ENCODE data around the gene PARP11.

The PARP11 gene

DNA sequence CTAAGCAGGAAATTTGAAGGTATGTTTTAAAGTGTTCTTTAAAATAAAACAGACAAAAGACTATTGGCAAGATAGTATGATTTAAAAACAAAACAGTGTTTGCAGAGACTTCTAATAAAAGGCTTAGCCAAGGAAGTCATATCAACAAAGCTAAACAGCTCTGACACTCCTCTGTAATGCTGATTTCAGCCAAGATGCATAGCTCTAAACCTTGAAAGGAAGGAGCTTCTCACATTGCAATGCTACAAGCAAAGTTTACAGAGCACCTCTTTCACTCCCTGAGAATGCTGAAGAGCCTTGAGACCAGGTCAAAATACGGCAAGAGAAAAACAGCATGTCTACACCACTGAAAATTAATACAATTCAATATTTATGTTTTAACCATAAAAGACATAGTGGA, 51.8 kb downstream of the PARP11 start:
- DNase-seq (ENCODE audit: low spot score) = no peak

DNA sequence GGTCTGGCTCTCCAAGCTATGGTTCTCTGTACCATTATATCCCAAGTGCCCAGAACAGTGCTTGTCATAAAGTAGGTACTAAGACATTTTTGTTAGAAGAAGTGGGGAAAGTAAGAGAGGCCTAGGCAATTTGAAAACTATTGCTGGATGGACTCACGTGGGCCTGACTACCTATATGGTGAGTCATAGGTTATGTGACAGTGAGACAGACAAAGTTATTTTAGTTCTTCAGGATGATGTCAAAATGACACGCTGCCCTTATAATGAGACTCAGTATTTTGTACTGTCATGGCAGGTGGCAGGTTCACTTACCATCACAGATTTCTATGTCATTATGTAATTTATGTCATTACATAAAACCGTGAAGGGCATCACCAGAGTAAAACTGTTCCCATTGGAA, 53.1 kb downstream of the PARP11 start:
- no peak for DNase-seq (ENCODE audit: low spot score)

- no peak for DNase-seq (ENCODE audit: low spot score)
Measured at GRCh38 chr12:3816266-3816665, 56.9 kb downstream of the PARP11 start.

- no peak for DNase-seq (ENCODE audit: low spot score)
Measured at GRCh38 chr12:3815094-3815766, 58.0 kb downstream of the PARP11 start.

DNA sequence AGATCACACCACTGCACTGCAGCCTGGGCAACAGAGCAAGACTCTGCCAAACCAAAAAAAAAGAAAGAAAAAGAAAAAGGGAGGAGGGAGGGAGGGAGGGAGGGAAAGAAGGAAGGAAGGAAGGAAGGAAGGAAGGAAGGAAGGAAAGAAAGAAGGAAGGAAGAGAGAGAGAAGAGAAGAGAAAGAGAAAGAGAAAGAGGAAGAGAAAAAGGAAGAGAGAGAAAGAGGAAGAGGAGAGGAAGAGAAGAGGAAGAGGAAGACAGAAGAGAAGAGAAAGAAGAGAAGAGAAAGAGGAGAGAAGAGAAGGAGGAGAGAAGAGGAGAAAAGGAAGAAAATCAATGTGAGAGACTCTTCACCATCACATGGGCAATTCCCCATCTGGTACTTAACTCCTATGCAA, 62.7 kb downstream of the PARP11 start:
- no peak for DNase-seq (ENCODE audit: low spot score)

GRCh38 chr12:3810016-3810370, 63.2 kb downstream of the PARP11 start:
- DNase-seq (ENCODE audit: low spot score) = no peak

DNA sequence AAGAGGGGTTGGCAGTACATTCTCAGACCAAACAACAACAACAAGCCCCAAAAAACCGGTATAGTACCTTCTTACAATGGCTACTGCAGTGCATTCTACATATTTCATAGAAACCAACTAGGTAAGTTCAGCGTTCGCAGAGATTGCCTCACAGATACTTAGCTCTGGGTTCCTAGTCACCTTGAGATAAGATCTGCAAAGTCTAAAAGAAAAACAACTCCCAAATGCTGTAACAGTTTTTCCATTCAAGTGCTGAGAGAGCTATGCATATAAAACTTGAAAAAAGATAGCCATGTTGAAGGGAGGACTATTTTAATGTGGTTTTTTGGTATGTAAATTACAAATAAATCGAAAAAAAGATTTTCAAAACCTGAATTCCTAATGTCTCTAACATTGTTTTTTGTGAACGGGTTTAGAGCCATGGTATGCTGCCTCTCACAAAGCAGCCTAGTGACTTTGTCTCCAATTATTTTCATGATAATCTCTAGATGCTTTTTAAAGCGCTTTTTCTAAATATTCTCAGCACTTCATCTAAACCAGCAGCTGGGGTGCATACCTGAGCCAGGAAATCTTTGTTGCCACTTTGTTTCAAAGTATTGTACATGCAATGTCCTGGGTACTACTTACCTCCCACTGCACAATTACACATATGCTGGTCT, 63.7 kb downstream of the PARP11 start:
- DNase-seq (ENCODE audit: low spot score) = no peak

GRCh38 chr12:3805077-3805476, 68.1 kb downstream of the PARP11 start:
- no peak for DNase-seq (ENCODE audit: low spot score)

GRCh38 chr12:3803865-3804472, 69.2 kb downstream of the PARP11 start:
- DNase-seq (ENCODE audit: low spot score) = peak; percentile 76

- DNase-seq (ENCODE audit: low spot score) = no peak
Measured at GRCh38 chr12:3802721-3803120, 70.5 kb downstream of the PARP11 start.

- DNase-seq (ENCODE audit: low spot score) = no peak
Measured at GRCh38 chr12:3797531-3798048, 75.6 kb downstream of the PARP11 start.

DNA sequence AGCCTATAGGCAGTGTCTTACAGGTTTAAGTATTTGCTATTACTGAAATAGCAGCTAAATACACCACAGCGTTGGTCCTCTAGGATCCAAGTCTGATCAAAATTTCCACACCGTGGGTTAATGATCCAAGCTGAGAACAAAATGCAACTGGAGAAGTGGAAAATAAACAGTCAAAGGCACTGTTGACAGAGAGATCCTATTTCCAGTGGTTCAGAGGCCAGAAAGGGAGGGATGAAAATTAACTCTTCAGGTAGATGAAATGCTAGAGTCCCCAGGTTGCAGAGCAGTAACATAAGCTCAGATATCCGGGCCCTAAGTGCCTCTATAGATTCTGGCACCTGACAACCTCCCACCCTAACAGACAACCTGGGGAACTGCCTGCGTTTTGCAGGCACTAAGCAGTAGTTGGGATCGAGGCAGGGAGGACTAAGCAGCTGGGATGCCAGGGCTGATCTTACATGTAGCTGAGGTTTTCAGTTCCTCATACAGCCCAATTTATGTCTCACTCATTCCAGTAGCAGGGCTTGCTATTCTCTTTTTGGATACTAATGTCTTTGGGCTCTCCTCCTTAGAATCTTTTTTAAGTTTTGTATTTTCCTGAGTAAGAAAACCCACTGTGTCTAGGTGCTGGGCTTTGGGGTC, 77.6 kb downstream of the PARP11 start:
- no peak for DNase-seq (ENCODE audit: low spot score)

DNA sequence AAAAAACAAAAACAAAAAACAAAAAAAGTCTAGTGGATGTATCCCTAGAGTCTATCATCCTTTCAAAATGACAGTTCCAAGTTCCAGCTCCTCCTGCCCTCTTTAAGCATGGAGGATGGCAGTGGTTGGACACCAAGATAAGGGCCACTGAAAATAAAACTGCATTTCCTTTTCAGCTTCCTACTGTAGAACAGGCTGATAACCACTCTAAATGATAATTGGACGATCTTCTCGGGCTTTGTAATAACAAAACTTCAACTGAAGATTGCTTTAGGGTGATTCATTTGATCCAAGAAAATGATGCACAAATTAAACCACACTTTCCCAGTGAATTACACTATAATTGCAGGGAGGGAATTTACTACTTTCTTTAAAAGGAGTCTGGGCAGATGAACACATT, 78.1 kb downstream of the PARP11 start:
- DNase-seq (ENCODE audit: low spot score) = no peak

- no peak for DNase-seq (ENCODE audit: low spot score)
Measured at GRCh38 chr12:3792623-3793288, 80.4 kb downstream of the PARP11 start.

GRCh38 chr12:3791256-3791874, 81.8 kb downstream of the PARP11 start:
- no peak for DNase-seq (ENCODE audit: low spot score)

DNA sequence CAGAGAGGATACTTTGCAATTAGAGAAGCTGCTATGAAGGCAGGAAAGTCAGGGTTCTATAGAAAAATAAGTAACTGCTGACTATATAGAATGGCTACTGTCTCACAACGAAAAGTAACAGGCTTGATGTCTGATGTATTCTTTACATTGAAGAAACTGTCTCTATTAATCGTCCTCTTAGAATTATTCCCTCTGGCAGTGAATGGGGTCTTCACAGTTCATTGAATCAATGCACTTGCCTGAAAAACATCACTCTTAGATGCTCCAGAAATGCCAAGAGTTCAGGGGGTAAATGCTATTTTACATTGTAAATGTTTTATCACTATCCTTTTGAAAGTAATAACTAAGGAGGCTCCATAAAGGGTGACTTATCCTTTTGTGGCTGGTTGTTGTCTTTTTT, 82.6 kb downstream of the PARP11 start:
- DNase-seq (ENCODE audit: low spot score) = no peak

DNA sequence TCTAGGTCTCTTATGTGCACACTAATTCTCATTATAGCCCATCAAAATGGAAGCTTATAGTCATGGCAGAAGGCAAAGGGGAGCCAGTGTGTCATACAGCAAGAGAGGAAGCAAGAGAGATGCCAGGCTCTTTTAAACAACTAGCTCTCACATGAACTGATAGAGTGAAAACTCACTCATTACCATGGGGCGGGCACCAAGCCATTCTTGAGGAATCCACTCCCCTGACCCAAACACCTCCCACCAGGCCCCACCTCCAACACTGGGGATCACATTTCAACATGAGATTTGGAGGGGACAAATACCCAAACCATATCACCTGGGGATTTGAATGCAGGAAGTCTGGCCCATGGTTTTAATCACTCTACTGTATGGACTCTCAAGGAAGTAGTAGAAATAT, 83.4 kb downstream of the PARP11 start:
- DNase-seq (ENCODE audit: low spot score) = no peak

DNA sequence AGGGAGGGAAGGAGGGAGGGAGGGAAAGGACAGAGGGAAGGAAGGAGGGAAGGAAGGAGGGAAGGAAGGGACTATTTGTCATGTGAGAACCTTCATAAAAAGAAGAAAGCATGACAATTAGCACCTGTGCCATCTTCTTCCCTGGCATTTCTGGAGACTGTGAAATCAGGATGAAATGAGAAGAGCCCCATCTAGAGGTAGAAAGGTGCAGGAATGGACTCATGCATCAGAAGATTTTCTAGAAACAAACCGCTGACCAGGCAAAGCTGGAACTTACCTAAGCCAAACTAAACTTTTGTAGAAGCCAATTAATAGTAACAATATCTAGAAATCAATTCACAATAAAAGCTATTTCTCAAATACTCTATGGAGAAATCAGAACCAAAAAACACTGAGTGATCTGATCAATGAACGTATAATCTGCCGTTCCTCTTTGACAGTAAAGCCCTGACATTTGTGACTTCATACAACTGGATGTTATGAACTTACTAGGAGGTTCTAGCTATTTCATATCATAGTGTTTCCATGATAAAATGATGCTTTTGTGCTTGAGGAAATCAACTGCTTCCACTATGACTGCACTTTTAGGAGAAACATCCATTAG, 95.9 kb downstream of the PARP11 start:
- DNase-seq (ENCODE audit: low spot score) = peak; percentile 57

GRCh38 chr12:3775385-3776035, 97.7 kb downstream of the PARP11 start:
- no peak for DNase-seq (ENCODE audit: low spot score)

DNA sequence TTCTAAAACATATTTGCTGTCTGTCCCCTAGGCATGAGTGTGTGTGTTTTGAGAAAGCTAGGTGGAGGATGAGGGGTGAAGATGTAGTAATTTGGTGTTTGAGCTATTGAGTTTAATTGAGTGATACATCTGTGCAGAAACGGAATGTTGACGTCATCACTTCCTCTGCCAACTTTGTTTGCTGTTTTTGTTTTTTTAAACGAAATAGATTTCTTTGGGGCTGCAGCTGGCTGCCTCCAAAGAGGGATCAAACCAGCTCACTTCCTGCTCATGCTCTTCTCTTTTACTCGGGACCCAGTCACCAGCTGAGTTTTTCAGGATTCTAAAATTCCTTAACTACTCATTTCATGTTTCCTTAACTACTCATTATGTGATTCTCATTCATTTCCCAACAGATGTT, 100.8 kb downstream of the PARP11 start:
- no peak for DNase-seq (ENCODE audit: low spot score)

- no peak for DNase-seq (ENCODE audit: low spot score)
Measured at GRCh38 chr12:3771853-3772252, 101.3 kb downstream of the PARP11 start.
